HepG2 (cell line): Measurements from ENCODE around the gene RNF5. TPM values are rescaled to one million over a fixed set of nuclear protein-coding genes. Genes with fewer than 3 reads are reported as not detected.

Source experiments
- BCL3 ChIP-seq: sonication (generic); formaldehyde crosslinking; IDR thresholded peaks from 2 replicates; pipeline ENCODE4 v1.5.1; 2020; ENCODE audit warnings: mild to moderate bottlenecking, missing genetic modification reagents, moderate library complexity
- CENPX ChIP-seq: sonication (generic); formaldehyde crosslinking; IDR thresholded peaks from 2 replicates; pipeline ENCODE4 v1.9.0; 2021; ENCODE audit warnings: mild to moderate bottlenecking, missing genetic modification reagents, moderate library complexity
- ERF ChIP-seq: IDR thresholded peaks from 2 replicates; pipeline ENCODE4 v1.6.1; 2018; ENCODE audit warnings: missing biosample characterization, missing genetic modification reagents
- ETV5 ChIP-seq: IDR thresholded peaks from 2 replicates; pipeline ENCODE4 v1.6.1; 2018; ENCODE audit warnings: missing biosample characterization, missing genetic modification reagents, inconsistent platforms, borderline replicate concordance
- FOXK1 ChIP-seq: sonication (generic); formaldehyde crosslinking; IDR thresholded peaks from 2 replicates; pipeline ENCODE4 v1.4.0; 2020; ENCODE audit warnings: low read depth, missing genetic modification reagents, borderline replicate concordance
- GABPA ChIP-seq, 2 experiments: IDR thresholded peaks; 2 replicates each; pipeline ENCODE4 v1.6.1; 2011 to 2016; ENCODE audit warnings: low read depth in 2 of 2, low read length in 1 of 2, missing biosample characterization in 1 of 2, missing genetic modification characterization in 1 of 2
- GABPB1 ChIP-seq: IDR thresholded peaks from 2 replicates; pipeline ENCODE4 v1.6.1; 2016; ENCODE audit warnings: mild to moderate bottlenecking, missing genetic modification reagents, moderate library complexity, missing compliant biosample characterization
- GTF2F1 ChIP-seq: fragments of 150-350 bp; IDR thresholded peaks from 2 replicates; pipeline ENCODE4 v1.6.1; 2014; ENCODE audit warnings: low read length
- ISL2 ChIP-seq: sonication (generic); formaldehyde crosslinking; IDR thresholded peaks from 2 replicates; pipeline ENCODE4 v1.5.0; 2020; ENCODE audit warnings: missing genetic modification reagents
- KDM5A ChIP-seq: fragments of 200-600 bp; sonication (generic); IDR thresholded peaks from 2 replicates; pipeline ENCODE4 v1.7.0; 2018; ENCODE audit warnings: antibody characterized with exemption, mild to moderate bottlenecking, low read length, borderline replicate concordance
- KDM5B ChIP-seq: sonication (generic); formaldehyde crosslinking; IDR thresholded peaks from 2 replicates; pipeline ENCODE4 v1.4.0; 2020; ENCODE audit warnings: missing genetic modification reagents, mild to moderate bottlenecking, borderline replicate concordance
- LCORL ChIP-seq, 2 experiments: fragments of 450-650 bp in 1 of 2; sonication (generic) in 1 of 2; formaldehyde crosslinking in 1 of 2; IDR thresholded peaks; 2 replicates each; pipeline versions ENCODE4 v1.5.0 to v1.6.1; 2017 to 2020; ENCODE audit warnings: antibody characterized with exemption in 1 of 2, missing genetic modification reagents in 1 of 2
- MYC ChIP-seq: sonication (generic); formaldehyde crosslinking; IDR thresholded peaks from 2 replicates; pipeline ENCODE4 v1.9.0; 2021; ENCODE audit warnings: missing genetic modification reagents, borderline replicate concordance
- SAP130 ChIP-seq: IDR thresholded peaks from 2 replicates; pipeline ENCODE4 v1.6.1; 2016; ENCODE audit warnings: low read depth
- SNAI1 ChIP-seq: sonication (generic); formaldehyde crosslinking; IDR thresholded peaks from 2 replicates; pipeline ENCODE4 v1.5.0; 2020; ENCODE audit warnings: mild to moderate bottlenecking, missing genetic modification reagents, borderline replicate concordance
- ZBED4 ChIP-seq: sonication (generic); formaldehyde crosslinking; IDR thresholded peaks from 2 replicates; pipeline ENCODE4 v1.4.0; 2020; ENCODE audit warnings: missing genetic modification reagents, borderline replicate concordance
- ZNF781 ChIP-seq: sonication (generic); formaldehyde crosslinking; IDR thresholded peaks from 2 replicates; pipeline ENCODE4 v1.5.1; 2020; ENCODE audit warnings: borderline replicate concordance, mild to moderate bottlenecking, missing genetic modification reagents; ENCODE audit errors: not compliant biosample characterization
- ZNF782 ChIP-seq: sonication (generic); formaldehyde crosslinking; IDR thresholded peaks from 2 replicates; pipeline ENCODE4 v1.4.0; 2020; ENCODE audit warnings: missing genetic modification reagents, mild to moderate bottlenecking, borderline replicate concordance
- polyA plus RNA-seq, 8 experiments: library from polyadenylated mRNA; depleted of rRNA in 3 of 8; stranded (reverse) in 7 of 8; unstranded in 1 of 8; fragments of >200 nt; fragmentation: Illumina TruSeq in 4 of 8; extraction: Trizol in 4 of 8; gene quantifications; 2 replicates each; pipeline versions ENCODE4 v1.2.1 to v1.2.3, GENCODE V29; 2011 to 2016; ENCODE audit warnings: low read depth in 4 of 8, missing spikeins in 1 of 8, mixed read lengths in 1 of 8; ENCODE audit not compliant: insufficient read depth in 1 of 8
- total RNA-seq, 5 experiments: library from RNA; depleted of rRNA; stranded (reverse); fragments of >200 nt; fragmentation: Illumina TruSeq; extraction: Trizol; gene quantifications; 2 replicates each; pipeline ENCODE4 v1.2.3, GENCODE V29; 2016; ENCODE audit warnings: low read depth in 1 of 5
- TF ChIP-seq, protein P1 (sequence below): sonication (generic); formaldehyde crosslinking; IDR thresholded peaks from 2 replicates; pipeline ENCODE4 v1.8.1; 2023; ENCODE audit warnings: mild to moderate bottlenecking, missing genetic modification reagents
- TF ChIP-seq, protein P2 (sequence below): sonication (generic); formaldehyde crosslinking; conservative IDR thresholded peaks from 2 replicates; pipeline ENCODE4 v1.8.0; 2022; ENCODE audit warnings: low read depth, missing genetic modification reagents

Gene RNF5
- total and polyA plus RNA-seq, 2 of the 13 experiments (the other 11 are each of a cell fraction or from before 2014, with no cell fraction given): 98.0 to 131 TPM

DNA sequence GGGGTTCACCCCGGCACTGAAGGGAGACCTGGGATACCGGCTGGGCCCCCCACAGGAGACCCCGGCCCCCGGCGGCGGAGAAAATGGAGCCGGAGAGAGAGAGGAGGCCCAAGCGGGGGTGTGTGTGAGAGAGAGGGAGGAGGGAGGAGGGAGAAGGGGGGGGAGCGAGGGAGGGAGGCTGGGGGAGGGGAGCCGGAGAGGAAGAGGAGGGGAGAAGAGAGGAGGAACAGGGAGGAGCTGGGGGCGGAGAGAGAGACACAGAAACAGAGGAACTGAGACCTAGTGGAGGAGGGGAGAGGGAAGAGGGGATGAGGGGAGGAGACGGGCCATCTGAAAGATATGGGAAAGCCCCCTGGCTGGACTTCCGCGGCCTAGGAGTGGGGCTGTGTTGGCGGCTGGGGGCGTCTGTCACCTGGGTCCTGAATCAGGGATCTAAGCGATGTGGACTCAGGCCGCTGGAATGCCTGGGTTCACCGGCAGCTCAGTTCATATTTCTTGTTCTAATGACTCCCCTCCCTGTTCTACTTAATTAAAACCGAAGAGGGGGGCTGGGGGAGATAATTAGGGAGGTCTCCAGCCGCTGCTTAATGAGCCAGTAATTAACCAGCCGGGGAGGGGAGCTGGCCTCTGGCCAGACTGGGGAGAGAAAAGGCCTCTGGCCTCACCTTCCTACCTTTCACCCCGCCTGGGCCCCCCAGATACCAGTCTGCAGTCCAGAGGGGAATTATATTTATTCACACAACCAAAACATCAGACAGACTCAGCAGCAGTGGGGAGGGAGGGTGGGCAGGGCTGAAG lies 12.0 kb downstream of the RNF5 start, which contains the start of gene PBX2 (continued):
- TF ChIP-seq ZBED4 (CRISPR knock-in tag): peak; percentile 34; the same call in 1 of the 2 replicates
- TF ChIP-seq KDM5B (CRISPR knock-in tag): peak; percentile 69; the same call in 1 of the 2 replicates
- 0 out of 2 replicates have a peak, but pooled peaks have one; percentile 43 for TF ChIP-seq BCL3 (CRISPR knock-in tag)
- TF ChIP-seq, protein P1, sequence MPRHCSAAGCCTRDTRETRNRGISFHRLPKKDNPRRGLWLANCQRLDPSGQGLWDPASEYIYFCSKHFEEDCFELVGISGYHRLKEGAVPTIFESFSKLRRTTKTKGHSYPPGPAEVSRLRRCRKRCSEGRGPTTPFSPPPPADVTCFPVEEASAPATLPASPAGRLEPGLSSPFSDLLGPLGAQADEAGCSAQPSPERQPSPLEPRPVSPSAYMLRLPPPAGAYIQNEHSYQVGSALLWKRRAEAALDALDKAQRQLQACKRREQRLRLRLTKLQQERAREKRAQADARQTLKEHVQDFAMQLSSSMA (CRISPR knock-in tag): peak; percentile 59; the same call in 1 of the 2 replicates
- TF ChIP-seq CENPX (CRISPR knock-in tag): no peak
- TF ChIP-seq, protein P2, sequence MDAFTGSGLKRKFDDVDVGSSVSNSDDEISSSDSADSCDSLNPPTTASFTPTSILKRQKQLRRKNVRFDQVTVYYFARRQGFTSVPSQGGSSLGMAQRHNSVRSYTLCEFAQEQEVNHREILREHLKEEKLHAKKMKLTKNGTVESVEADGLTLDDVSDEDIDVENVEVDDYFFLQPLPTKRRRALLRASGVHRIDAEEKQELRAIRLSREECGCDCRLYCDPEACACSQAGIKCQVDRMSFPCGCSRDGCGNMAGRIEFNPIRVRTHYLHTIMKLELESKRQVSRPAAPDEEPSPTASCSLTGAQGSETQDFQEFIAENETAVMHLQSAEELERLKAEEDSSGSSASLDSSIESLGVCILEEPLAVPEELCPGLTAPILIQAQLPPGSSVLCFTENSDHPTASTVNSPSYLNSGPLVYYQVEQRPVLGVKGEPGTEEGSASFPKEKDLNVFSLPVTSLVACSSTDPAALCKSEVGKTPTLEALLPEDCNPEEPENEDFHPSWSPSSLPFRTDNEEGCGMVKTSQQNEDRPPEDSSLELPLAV (CRISPR knock-in tag): no peak
- TF ChIP-seq SNAI1 (CRISPR knock-in tag): peak; percentile 59; the same call in 1 of the 2 replicates
- peak; percentile 54; the same call in 1 of the 2 replicates for TF ChIP-seq ZNF782 (CRISPR knock-in tag)
- TF ChIP-seq KDM5A: peak; percentile 75; the same call in 1 of the 2 replicates
- TF ChIP-seq SAP130 (CRISPR knock-in tag): peak; percentile 89
- peak; percentile 43; the same call in 1 of the 2 replicates for TF ChIP-seq ETV5 (CRISPR knock-in tag)
- peak; percentile 36; the same call in 1 of the 2 replicates for TF ChIP-seq ERF (CRISPR knock-in tag)
- peak; percentile 61 for TF ChIP-seq GABPB1 (CRISPR knock-in tag)
- TF ChIP-seq ISL2 (CRISPR knock-in tag): 0 out of 2 replicates have a peak, but pooled peaks have one; percentile 11
- TF ChIP-seq LCORL (IDR thresholded peaks at IDR 0.05): no peak
- TF ChIP-seq LCORL (CRISPR knock-in tag; IDR thresholded peaks at IDR 0.05): 0 out of 2 replicates have a peak, but pooled peaks have one; percentile 39
- TF ChIP-seq ZNF781: no peak
- TF ChIP-seq MYC: peak; percentile 41; the same call in 1 of the 2 replicates
- TF ChIP-seq GTF2F1: no peak
- TF ChIP-seq FOXK1 (CRISPR knock-in tag): peak; percentile 26; the same call in 1 of the 2 replicates
- no peak for TF ChIP-seq GABPA (IDR thresholded peaks at IDR 0.05; ENCODE audit: low read depth, low read length)
- TF ChIP-seq GABPA (CRISPR knock-in tag; IDR thresholded peaks at IDR 0.05; ENCODE audit: low read depth): peak; percentile 76
